Neural cell (in vitro differentiated cells): ENCODE measurements around the gene COX6B2.

ENCODE experiments used
- EP300 ChIP-seq: fragments of 450-650 bp; conservative IDR thresholded peaks from 2 replicates; pipeline ENCODE4 v1.6.1; 2014; ENCODE audit warnings: antibody characterized with exemption, mild to moderate bottlenecking, moderate library complexity; ENCODE audit not compliant: poor library complexity, severe bottlenecking
- EZH2 ChIP-seq: fragments of 200-600, 300-800 bp; shearing (Covaris generic), sonication (generic); IDR thresholded peaks from 2 replicates; pipeline ENCODE4 v1.6.1; 2014; ENCODE audit warnings: antibody characterized with exemption, low read length, borderline replicate concordance, mild to moderate bottlenecking; ENCODE audit not compliant: insufficient read depth, poor library complexity, severe bottlenecking
- MXI1 ChIP-seq: fragments of 450-650 bp; conservative IDR thresholded peaks from 2 replicates; pipeline ENCODE4 v1.6.1; 2014; ENCODE audit warnings: antibody characterized with exemption, mild to moderate bottlenecking; ENCODE audit not compliant: poor library complexity, severe bottlenecking
- POLR2AphosphoS5 ChIP-seq: IDR thresholded peaks from 2 replicates; pipeline ENCODE4 v1.6.1; 2012
- RAD21 ChIP-seq: fragments of 450-650 bp; conservative IDR thresholded peaks from 2 replicates; pipeline ENCODE4 v1.6.1; 2014; ENCODE audit warnings: antibody characterized with exemption, mild to moderate bottlenecking, moderate library complexity
- TAF1 ChIP-seq: IDR thresholded peaks from 2 replicates; pipeline ENCODE4 v1.6.1; 2012; ENCODE audit warnings: low read depth
- TF ChIP-seq, protein P1 (sequence below): fragments of 450-650 bp; IDR thresholded peaks from 2 replicates; pipeline ENCODE4 v1.5.1; 2014; ENCODE audit warnings: antibody characterized with exemption, mild to moderate bottlenecking, moderate library complexity; ENCODE audit not compliant: poor library complexity, severe bottlenecking
- TF ChIP-seq, protein P2 (sequence below): IDR thresholded peaks from 2 replicates; pipeline ENCODE4 v1.6.1; 2012; ENCODE audit warnings: borderline replicate concordance

DNA sequence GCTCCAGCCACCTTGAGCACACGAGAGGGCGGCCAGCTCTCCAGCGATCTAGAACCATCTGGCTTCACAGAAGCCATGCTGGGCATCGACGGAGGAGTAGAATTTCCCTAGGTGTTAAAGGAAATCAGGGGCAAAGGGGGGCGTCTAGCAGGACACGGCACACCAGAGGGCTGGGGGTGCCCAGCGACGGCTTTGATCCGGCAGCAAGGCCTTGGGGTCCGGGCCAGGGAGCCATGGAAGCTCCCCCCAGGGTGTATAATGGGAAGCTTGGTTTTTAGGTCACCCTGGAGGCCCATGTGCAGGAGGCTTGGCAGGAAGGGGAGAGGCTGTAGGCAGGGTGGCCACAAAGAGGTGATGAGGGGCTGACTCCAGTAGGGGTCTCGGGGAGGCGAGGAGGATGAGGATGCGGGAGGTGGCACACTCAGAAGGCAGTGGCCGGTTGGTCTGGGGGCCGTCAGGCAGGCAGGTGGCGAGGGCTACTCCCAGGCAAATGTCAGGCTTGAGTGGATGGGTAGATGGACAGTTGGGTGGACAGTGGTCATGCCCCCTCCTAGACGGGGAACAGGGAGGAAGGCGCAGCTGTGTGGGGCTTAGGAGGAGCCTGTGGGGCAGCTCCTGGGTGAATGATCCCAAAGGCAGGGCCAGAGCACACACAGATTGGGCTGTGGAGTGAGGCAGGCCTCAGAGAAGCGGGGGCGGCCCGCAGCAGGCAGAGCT lies 9.3 kb downstream of the COX6B2 start:
- TF ChIP-seq POLR2AphosphoS5 (no peak), EP300 (no peak), EZH2 (no peak), TAF1 (no peak), MXI1 (no peak), RAD21 (no peak)
- TF ChIP-seq, protein P1, sequence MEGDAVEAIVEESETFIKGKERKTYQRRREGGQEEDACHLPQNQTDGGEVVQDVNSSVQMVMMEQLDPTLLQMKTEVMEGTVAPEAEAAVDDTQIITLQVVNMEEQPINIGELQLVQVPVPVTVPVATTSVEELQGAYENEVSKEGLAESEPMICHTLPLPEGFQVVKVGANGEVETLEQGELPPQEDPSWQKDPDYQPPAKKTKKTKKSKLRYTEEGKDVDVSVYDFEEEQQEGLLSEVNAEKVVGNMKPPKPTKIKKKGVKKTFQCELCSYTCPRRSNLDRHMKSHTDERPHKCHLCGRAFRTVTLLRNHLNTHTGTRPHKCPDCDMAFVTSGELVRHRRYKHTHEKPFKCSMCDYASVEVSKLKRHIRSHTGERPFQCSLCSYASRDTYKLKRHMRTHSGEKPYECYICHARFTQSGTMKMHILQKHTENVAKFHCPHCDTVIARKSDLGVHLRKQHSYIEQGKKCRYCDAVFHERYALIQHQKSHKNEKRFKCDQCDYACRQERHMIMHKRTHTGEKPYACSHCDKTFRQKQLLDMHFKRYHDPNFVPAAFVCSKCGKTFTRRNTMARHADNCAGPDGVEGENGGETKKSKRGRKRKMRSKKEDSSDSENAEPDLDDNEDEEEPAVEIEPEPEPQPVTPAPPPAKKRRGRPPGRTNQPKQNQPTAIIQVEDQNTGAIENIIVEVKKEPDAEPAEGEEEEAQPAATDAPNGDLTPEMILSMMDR: no peak
- TF ChIP-seq, protein P2, sequence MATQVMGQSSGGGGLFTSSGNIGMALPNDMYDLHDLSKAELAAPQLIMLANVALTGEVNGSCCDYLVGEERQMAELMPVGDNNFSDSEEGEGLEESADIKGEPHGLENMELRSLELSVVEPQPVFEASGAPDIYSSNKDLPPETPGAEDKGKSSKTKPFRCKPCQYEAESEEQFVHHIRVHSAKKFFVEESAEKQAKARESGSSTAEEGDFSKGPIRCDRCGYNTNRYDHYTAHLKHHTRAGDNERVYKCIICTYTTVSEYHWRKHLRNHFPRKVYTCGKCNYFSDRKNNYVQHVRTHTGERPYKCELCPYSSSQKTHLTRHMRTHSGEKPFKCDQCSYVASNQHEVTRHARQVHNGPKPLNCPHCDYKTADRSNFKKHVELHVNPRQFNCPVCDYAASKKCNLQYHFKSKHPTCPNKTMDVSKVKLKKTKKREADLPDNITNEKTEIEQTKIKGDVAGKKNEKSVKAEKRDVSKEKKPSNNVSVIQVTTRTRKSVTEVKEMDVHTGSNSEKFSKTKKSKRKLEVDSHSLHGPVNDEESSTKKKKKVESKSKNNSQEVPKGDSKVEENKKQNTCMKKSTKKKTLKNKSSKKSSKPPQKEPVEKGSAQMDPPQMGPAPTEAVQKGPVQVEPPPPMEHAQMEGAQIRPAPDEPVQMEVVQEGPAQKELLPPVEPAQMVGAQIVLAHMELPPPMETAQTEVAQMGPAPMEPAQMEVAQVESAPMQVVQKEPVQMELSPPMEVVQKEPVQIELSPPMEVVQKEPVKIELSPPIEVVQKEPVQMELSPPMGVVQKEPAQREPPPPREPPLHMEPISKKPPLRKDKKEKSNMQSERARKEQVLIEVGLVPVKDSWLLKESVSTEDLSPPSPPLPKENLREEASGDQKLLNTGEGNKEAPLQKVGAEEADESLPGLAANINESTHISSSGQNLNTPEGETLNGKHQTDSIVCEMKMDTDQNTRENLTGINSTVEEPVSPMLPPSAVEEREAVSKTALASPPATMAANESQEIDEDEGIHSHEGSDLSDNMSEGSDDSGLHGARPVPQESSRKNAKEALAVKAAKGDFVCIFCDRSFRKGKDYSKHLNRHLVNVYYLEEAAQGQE: no peak
